Upper lobe of right lung (tissue), 1 donor: Measurements from ENCODE around the gene ANKRD12. TPM values are rescaled to one million over a fixed set of nuclear protein-coding genes. Genes with fewer than 3 reads are reported as not detected.

Experiments used
- ATAC-seq: fragments of 200-7000 bp; cut with Tn5 transposase; one replicate; pipeline ENCODE4 v1.9.1; 2020; ENCODE audit warnings: mild to moderate bottlenecking, moderate library complexity
- DNase-seq: peaks from one replicate; pipeline ENCODE4 v3.0.0-alpha.2; 2020
- H3K27ac ChIP-seq: fragments of 200-600 bp; one replicate; pipeline ENCODE4 v1.8.0; 2022
- H3K27me3 ChIP-seq: fragments of 200-600 bp; one replicate; pipeline ENCODE4 v1.8.0; 2022; ENCODE audit warnings: mild to moderate bottlenecking
- H3K36me3 ChIP-seq: fragments of 200-600 bp; one replicate; pipeline ENCODE4 v1.8.0; 2022
- H3K4me1 ChIP-seq: fragments of 200-600 bp; one replicate; pipeline ENCODE4 v1.8.0; 2022
- H3K4me3 ChIP-seq: fragments of 200-600 bp; one replicate; pipeline ENCODE4 v1.8.0; 2022; ENCODE audit warnings: mild to moderate bottlenecking
- H3K9me3 ChIP-seq: fragments of 200-600 bp; one replicate; pipeline ENCODE4 v1.8.0; 2022
- CTCF ChIP-seq: fragments of 200-600 bp; IDR thresholded peaks from one replicate; pipeline ENCODE4 v1.8.0; 2022; ENCODE audit warnings: antibody characterized with exemption
- intact Hi-C: fragments of 100-400 bp; cut with DNase I; formaldehyde crosslinking; loops from one replicate; pipeline ENCODE4 v1.11.0; 2022
- total RNA-seq: library from RNA; stranded (reverse); fragmentation: NEBNext Ultra II Directional; extraction: Animal tissue kit (Norgen Biotek cat#: 25700); gene quantifications from one replicate; pipeline ENCODE4 v1.2.1, GENCODE V29; 2021
- donor health status: DM: no; HTN: yes; CAD: no; lungs with severe emphysema.

Gene ANKRD12
- total RNA-seq, 1 donor from 2014 or later = 74.2 TPM

GRCh38 chr18:9196568-9196967 lies 60.0 kb downstream of the ANKRD12 start:
- ATAC-seq (no peak), DNase-seq (no peak)
- TF ChIP-seq CTCF = no peak
- H3K36me3 ChIP-seq = peaks cover 36% of the 10 kb centered on the region
- H3K4me1 ChIP-seq = no peaks in the 10 kb centered on the region
- intact Hi-C loops = no loop called here
- H3K4me3 ChIP-seq = no peak overlapping the region
- H3K9me3 ChIP-seq = no peaks in the 10 kb centered on the region
- no peak overlapping the region for H3K27ac ChIP-seq
- H3K27me3 ChIP-seq = no peaks in the 10 kb centered on the region

GRCh38 chr18:9199681-9200080 lies 63.1 kb downstream of the ANKRD12 start:
- H3K27me3 ChIP-seq = no peaks in the 10 kb centered on the region
- TF ChIP-seq CTCF = no peak

GRCh38 chr18:9201224-9201623 lies 64.6 kb downstream of the ANKRD12 start:
- no peak for DNase-seq
- no peaks in the 10 kb centered on the region for H3K4me1 ChIP-seq
- no peak for ATAC-seq
- H3K27me3 ChIP-seq = no peaks in the 10 kb centered on the region
- no peak overlapping the region for H3K4me3 ChIP-seq
- no peak for TF ChIP-seq CTCF
- H3K9me3 ChIP-seq = no peaks in the 10 kb centered on the region
- no peak overlapping the region for H3K27ac ChIP-seq
- intact Hi-C loops = no loop called here
- peaks cover 34% of the 10 kb centered on the region for H3K36me3 ChIP-seq

More at GRCh38 chr18:9199681-9200080, 63.1 kb downstream of the ANKRD12 start:
- intact Hi-C loops = no loop called here
- ATAC-seq = no peak
- Histone ChIP-seq H3K27ac (no peak overlapping the region), H3K9me3 (no peaks in the 10 kb centered on the region), H3K4me3 (no peak overlapping the region), H3K36me3 (peaks cover 43% of the 10 kb centered on the region), H3K4me1 (no peaks in the 10 kb centered on the region)
- DNase-seq = no peak

- no peaks in the 10 kb centered on the region for H3K27me3 ChIP-seq
- H3K4me1 ChIP-seq = no peaks in the 10 kb centered on the region
- DNase-seq (no peak), ATAC-seq (no peak)
- no peak overlapping the region for H3K4me3 ChIP-seq
- TF ChIP-seq CTCF = no peak
- no peaks in the 10 kb centered on the region for H3K9me3 ChIP-seq
- intact Hi-C loops = no loop called here
- H3K36me3 ChIP-seq = peaks cover 25% of the 10 kb centered on the region
- no peak overlapping the region for H3K27ac ChIP-seq
These were observed 68.1 kb downstream of the ANKRD12 start for GRCh38 chr18:9204659-9205058.

- no peaks in the 10 kb centered on the region for H3K27me3 ChIP-seq
- peaks cover 25% of the 10 kb centered on the region for H3K36me3 ChIP-seq
- H3K4me3 ChIP-seq = no peak overlapping the region
- intact Hi-C loops = no loop called here
- no peaks in the 10 kb centered on the region for H3K9me3 ChIP-seq
- no peak overlapping the region for H3K27ac ChIP-seq
- no peaks in the 10 kb centered on the region for H3K4me1 ChIP-seq
- ATAC-seq (no peak), DNase-seq (no peak)
- TF ChIP-seq CTCF = no peak
These were observed 69.8 kb downstream of the ANKRD12 start for GRCh38 chr18:9206421-9206820.

- DNase-seq (no peak), ATAC-seq (no peak)
- peaks cover 38% of the 10 kb centered on the region for H3K36me3 ChIP-seq
- no peak overlapping the region for H3K27ac ChIP-seq
- no peak for TF ChIP-seq CTCF
- no peaks in the 10 kb centered on the region for H3K27me3 ChIP-seq
- H3K9me3 ChIP-seq = no peaks in the 10 kb centered on the region
- no peaks in the 10 kb centered on the region for H3K4me1 ChIP-seq
- intact Hi-C loops = no loop called here
- no peak overlapping the region for H3K4me3 ChIP-seq
These were observed 72.7 kb downstream of the ANKRD12 start for GRCh38 chr18:9209279-9209678.
